Activated CD4-positive, CD25-positive, alpha-beta regulatory T cell treated with anti-CD3 and anti-CD28 coated beads, Interleukin-2, amount 50 U/mL, for 72 hours (primary cell): Measurements from ENCODE around the gene DAGLB.
A peak's percentile ranks its signal among the peaks of the same experiment; 100 is the strongest.
"Not testable (repeated sequence)": the region's sequence is repeated elsewhere in the genome, so short reads cannot be mapped to it uniquely, and the experiment has no call there.

ENCODE experiments used
- DNase-seq: peaks from one replicate; pipeline ENCODE4 v3.0.0; 2021

DAGLB gene

DNA sequence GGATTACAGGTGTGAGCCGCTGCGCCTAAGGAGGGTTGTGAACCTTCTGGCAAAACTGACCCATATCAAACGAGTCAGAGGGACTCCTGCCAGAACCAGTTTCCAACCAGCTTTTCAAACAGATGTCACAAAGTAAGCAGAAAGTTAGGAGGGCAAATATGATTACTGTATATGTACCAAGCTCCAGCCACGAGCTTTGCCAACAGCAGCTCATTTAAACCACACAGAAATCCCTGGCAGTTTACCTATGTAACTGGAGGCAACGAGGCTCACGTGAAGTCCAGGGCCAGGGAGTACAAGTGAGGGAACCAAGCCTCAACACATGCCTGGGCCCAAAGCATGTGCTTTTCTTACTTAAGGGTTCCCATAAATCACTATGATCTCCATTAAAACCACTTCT lies 12.5 kb upstream of the DAGLB start:
- no peak for DNase-seq

- DNase-seq: not testable (repeated sequence)
Observed at GRCh38 chr7:6458676-6459075, 10.9 kb upstream of the DAGLB start.

GRCh38 chr7:6453734-6454133 lies 6.0 kb upstream of the DAGLB start:
- DNase-seq: no peak

DNA sequence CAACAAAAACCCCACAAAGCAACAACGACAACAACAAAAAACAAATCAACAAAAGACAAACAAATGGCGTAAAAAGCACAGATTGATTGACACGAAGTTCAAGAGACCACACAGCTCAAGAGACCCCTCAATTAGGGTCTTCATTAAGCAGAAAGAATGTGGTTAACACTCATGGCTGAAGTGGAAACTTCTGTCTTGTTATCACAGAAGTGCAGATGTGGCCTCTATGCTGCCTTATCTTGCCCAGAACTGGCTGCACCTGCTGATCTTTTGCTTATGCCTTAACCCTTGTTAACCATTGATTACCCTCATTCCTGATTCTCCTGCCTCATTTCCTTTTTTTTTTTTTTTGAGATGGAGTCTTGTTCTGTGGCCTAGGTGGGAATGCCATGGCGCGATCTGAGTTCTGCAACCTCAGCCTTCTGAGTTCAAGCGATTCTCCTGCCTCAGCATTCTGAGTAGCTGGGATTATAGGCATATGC lies 3.5 kb upstream of the DAGLB start:
- DNase-seq: no peak

DNA sequence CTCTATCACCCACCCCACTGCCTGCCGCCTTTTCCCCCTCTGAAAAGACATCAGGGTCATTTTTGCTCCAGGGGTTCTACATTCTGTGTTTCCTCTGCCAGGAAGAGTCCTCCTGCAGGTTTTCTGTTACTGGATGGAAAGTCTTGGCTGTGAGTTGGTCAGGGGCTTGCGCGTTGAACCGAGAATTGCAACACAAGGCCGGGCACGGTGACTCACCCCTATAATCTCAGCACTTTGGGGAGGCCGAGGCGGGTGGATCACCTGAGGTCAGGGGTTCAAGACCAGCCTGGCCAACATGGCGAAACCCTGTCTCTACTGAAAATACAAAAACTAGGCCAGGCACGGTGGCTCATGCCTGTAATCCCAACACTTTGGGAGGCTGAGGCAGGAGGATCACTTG lies 2.8 kb upstream of the DAGLB start:
- not testable (repeated sequence) for DNase-seq

DNA sequence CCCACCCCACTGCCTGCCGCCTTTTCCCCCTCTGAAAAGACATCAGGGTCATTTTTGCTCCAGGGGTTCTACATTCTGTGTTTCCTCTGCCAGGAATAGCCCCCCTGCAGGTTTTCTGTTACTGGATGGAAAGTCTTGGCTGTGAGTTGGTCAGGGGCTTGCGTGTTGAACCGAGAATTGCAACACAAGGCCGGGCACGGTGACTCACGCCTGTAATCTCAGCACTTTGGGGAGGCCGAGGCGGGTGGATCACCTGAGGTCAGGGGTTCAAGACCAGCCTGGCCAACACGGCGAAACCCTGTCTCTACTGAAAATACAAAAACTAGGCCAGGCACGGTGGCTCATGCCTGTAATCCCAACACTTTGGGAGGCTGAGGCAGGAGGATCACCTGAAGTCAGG lies 2.1 kb upstream of the DAGLB start:
- not testable (repeated sequence) for DNase-seq

- DNase-seq: no peak
Observed at GRCh38 chr7:6448943-6449543, 1.3 kb upstream of the DAGLB start.

GRCh38 chr7:6446838-6447580 lies 745 bp downstream of the DAGLB start:
- peak; percentile 54 for DNase-seq

GRCh38 chr7:6444516-6445269 lies 3.1 kb downstream of the DAGLB start:
- no peak for DNase-seq

DNA sequence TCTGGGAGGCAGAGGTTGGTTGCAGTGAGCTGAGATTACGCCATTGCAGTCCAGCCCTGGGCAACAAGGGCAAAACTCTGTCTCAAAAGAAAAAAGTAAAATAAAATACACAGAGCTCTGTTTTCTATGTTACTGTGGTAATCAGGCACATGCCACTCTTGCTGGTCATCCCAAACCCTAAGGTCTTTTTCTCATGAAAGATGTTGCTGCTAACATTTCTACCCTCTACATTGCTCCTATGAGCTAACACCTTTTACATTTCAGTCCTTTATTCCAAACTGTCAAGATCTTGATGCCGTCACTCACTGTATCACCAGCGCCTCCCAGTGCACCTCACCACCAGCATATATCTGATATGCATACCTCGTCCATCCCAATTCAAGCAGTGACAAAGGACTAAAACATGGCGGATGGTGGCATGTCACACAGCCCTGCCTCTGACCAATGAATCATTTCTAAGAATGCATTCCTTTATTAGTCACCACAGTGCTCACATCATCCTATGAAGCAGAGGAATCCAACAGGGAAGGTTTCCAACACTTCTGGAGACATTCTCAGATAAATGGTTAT lies 4.3 kb downstream of the DAGLB start:
- no peak for DNase-seq

DNA sequence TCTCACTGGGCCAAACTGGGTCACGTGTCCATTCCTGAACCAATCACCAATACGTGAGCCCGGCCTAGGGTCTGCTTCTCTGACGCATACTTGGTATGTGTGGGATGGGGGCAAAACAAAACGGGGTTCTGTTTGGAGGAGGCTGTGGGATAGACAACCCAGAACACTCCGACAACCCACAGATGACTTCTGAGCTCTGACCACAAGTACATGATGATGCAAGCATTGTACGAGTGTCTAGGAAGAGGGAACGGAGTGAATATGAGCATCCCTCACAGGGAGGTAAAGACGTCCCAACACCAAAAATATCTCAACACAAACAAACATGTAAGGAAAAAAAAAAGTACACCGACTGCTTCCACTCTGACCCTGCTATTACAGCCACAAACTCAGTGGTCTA lies 5.6 kb downstream of the DAGLB start:
- no peak for DNase-seq

DNA sequence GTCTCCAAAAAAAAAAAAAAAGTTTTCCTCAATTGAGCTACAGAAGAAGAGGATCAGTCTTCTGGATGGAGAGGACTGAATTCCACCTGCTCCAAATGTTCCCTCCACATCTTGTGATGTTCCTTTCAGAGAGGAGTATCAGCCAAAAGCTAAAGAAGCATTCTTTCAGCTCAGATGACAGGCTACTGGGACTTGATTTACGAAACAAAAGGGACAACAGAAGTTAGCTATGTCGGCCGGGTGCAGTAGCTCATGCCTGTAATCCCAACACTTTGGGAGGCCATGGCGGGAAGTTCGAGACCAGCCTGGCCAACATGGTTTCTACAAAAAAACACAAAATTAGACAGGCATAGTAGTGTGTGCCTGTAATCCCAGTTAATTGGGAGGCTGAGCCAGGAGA lies 7.4 kb downstream of the DAGLB start:
- DNase-seq: no peak

DNA sequence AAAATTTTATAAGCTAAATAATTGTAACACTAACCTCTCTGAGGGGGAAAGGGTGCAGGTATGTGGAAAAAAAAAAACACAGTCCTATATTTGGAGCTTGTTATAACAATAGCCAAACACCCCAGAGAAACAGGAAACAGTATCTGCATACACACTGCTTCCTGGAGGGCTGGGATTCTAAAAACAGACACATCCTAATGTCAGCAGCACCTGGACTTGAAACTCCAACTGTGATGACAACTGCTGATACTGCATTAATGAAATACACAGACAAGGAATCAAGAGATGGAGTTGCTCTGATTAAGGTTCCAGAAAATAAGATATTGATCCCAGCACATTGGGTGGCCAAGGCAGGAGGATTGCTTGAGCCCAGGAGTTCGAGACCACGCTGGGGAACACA lies 9.3 kb downstream of the DAGLB start:
- DNase-seq: no peak

DNA sequence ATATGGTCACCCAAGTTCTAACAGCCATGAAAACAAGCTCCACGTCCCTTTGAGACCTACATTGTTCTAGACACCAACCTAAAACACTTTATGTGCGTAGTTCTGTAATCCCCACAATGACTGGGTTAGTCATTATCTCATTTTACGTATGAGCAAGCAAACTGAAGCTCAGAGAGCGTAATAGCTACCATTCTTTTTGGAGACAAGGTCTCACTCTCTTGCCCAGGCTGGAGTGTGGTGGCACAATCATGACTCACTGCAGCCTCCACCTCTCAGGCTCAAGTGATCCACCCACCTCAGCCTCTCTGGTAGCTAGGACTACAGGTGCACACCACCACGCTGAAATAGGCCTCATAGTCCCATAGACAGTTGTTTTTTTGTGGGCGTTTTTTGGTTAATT lies 10.5 kb downstream of the DAGLB start:
- no peak for DNase-seq

DNA sequence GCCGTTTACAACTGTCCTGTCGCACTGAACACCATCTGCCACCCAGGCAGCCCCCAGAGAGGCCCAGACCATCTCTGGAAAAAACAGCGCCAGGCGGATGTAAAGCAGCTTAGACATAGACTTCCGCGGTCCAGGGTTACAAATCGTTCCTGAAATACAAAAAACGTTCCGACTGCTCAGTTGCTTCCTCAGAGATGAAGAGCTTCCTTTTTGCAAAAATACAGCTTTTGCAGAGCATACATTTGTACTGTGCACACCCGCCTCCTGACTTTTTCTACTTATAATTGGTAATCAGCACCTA lies 11.4 kb downstream of the DAGLB start:
- DNase-seq: no peak

GRCh38 chr7:6435486-6436384 lies 12.0 kb downstream of the DAGLB start:
- peak; percentile 90 for DNase-seq

GRCh38 chr7:6433784-6434615 lies 13.8 kb downstream of the DAGLB start:
- no peak for DNase-seq

DNA sequence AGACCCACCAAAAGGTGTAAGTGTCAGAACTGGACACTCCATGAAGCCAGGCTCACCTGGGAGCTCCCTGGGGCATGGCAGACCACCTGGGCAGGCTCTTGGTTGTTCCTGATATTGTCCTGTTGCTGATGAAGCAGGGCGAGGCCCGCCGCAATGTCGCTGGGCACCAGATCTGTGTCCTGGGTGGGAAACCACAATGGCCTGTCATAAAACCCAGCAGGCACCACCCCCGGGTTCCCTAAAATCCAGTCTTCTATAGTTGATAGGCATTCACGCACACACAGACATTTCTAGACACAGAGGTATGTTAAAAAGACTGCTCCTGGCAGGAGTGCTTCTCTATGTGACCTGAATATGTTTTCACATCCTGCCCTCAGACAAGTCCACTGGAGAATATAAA lies 15.0 kb downstream of the DAGLB start:
- no peak for DNase-seq

DNA sequence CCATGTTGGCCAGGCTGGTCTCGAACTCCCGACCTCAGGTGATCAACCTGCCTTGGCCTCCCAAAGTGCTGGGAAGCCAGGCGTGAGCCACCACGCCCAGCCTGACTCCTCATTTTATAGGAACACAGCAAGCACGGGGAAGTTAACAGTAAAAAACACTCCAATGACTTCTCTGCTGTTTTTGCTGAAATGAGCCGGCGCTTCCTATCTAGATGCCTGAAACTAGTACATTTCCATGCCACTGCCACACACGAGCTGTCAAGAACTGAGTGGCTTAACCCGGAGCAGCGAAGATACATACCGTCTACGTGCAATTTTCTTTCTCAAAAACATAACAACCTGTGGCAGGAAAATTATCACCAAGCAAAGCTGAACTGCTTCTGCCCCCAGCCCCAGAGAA lies 16.8 kb downstream of the DAGLB start:
- no peak for DNase-seq

GRCh38 chr7:6430271-6430940 lies 17.3 kb downstream of the DAGLB start:
- DNase-seq: no peak

DNA sequence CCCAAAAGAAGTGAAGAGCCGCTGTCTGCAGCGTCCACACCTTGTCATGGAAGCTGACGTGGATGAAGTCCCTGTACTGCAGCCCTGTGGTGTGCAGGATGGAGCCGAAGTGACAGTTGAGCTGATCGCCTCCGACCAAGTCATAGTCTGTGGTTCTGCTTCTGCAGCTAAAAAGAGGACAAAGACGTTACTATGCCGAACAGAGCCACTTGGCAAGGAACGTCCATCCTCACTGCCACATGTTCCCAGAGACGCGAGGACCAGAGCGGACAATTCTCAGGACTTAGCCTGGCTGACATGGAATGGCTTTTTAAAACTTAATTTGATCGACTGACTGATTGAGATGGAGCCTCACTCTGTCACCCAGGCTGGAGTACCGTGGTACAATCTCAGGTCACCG lies 21.8 kb downstream of the DAGLB start:
- DNase-seq: no peak
